ENCODE measurements around the gene LDLRAD2. TPM values are rescaled to one million over a fixed set of nuclear protein-coding genes. Genes with fewer than 3 reads are reported as not detected.

The LDLRAD2 gene
- total and polyA plus RNA-seq, 2 of the 8 experiments (the other 6 are each of a cell fraction or from before 2014, with no cell fraction given): 0.48 to 0.74 TPM

DNA sequence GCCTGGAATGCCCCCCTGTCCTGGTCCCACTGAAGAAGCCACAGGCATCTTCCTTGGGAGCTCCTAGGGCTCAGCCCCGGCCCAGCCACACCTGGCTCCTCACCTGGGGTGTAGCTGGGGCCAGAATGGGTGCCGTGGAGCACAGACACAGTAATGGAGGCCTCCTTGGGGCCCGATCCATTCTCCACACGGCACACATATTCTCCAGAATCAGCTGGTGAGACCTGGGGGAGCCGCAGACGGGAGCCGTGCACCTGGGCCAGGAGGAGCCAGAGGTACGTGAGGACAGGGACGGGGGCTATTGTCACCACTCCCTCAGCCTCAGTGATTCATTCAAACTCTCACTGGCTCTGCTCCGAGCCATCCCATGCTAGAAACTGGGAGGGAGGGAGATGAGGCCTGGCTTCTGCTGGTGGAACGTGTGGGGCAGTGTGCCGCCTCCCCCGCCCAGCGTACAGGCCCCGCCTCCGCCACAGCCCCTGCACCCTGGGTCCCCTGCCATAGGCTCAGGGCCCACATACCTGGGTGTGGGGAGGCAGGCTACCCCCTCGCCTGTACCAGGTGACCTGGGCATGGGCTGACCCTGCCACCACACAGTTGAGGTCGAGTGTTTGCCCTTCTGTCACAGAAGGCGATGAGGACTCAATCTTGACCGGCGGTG, 42.2 kb downstream of the LDLRAD2 start:
- DNase-seq (ENCODE audit: low read depth in 1 of 2, low spot score in 2 of 2) (no peak), FAIRE-seq (no peak)
- Histone ChIP-seq H3K14ac (ENCODE audit: insufficient read length) (no peak overlapping the region), H4K91ac (replicated peaks; ENCODE audit: insufficient read length, low read length) (no peak overlapping the region), H4K5ac (ENCODE audit: insufficient read length, low read depth, low read length) (no peak overlapping the region), H2BK15ac (ENCODE audit: low read length) (no peak overlapping the region), H3K4me3 (ENCODE audit: extremely low read depth in 1 of 4, insufficient read depth in 2 of 4, low read depth in 3 of 4, low read length in 4 of 4) (no peak overlapping the region), H2BK20ac (ENCODE audit: low read length) (no peak overlapping the region), H2AK5ac (ENCODE audit: low read depth, low read length) (no peak overlapping the region), H2BK12ac (ENCODE audit: low read depth, low read length) (no peak overlapping the region), H2BK120ac (replicated peaks; ENCODE audit: low read depth, low read length) (no peak overlapping the region), H3K27me3 (replicated peaks in 1 of 4; ENCODE audit: control insufficient read depth in 3 of 4, extremely low read depth in 1 of 4, insufficient read depth in 3 of 4, low read length in 3 of 4) (no peaks in the 10 kb centered on the region), H2BK5ac (ENCODE audit: low read depth, low read length) (no peak overlapping the region), H3K79me1 (ENCODE audit: low read depth, low read length) (no peaks in the 10 kb centered on the region), H3K4me2 (ENCODE audit: insufficient read depth in 1 of 2, low read depth in 2 of 2, low read length in 2 of 2) (no peak overlapping the region), H3K79me2 (ENCODE audit: control insufficient read depth in 1 of 2, insufficient read depth in 2 of 2, low read length in 2 of 2) (no peaks in the 10 kb centered on the region), H2AFZ (ENCODE audit: low read length) (no peak overlapping the region), H3K9ac (replicated peaks in 1 of 4; ENCODE audit: extremely low read depth in 1 of 4, low read depth in 3 of 4, low read length in 3 of 4) (no peak overlapping the region), H3K4ac (replicated peaks; ENCODE audit: insufficient read length, low read depth, low read length) (no peak overlapping the region), H4K8ac (ENCODE audit: extremely low read depth, insufficient read depth, low read length) (no peak overlapping the region), H3K9me3 (ENCODE audit: insufficient read depth in 2 of 2, low read depth in 1 of 2, low read length in 1 of 2) (no peaks in the 10 kb centered on the region), H3K23me2 (ENCODE audit: low read depth, low read length) (no peaks in the 10 kb centered on the region), H3K27ac (ENCODE audit: low read depth, low read length) (no peak overlapping the region), H3K4me1 (replicated peaks in 1 of 4; ENCODE audit: control insufficient read depth in 3 of 4, insufficient read depth in 4 of 4, low read length in 3 of 4) (no peaks in the 10 kb centered on the region), H3K36me3 (ENCODE audit: control insufficient read depth in 2 of 4, insufficient read depth in 4 of 4, low read length in 3 of 4) (peaks cover 17 to 54% (median 42%) of the 10 kb centered on the region in 4 experiments), H3K18ac (ENCODE audit: extremely low read depth, low read length) (no peak overlapping the region), H4K20me1 (replicated peaks in 1 of 2; ENCODE audit: control insufficient read depth in 1 of 2, insufficient read depth in 2 of 2, low read length in 2 of 2) (peaks cover 0 to 7% of the 10 kb centered on the region in 2 experiments), H3K56ac (replicated peaks; ENCODE audit: insufficient read length, low read depth, low read length) (no peak overlapping the region), H3K23ac (ENCODE audit: insufficient read length) (no peak overlapping the region)
- CTCF ChIA-PET (ENCODE audit: partially characterized antibody): interaction anchor here (0.9 to 1.3 kb wide), 4 partner anchors 12 to 31 kb away, joined by 3 to 6 read pairs (median 4); no protein-coding TSS in a partner anchor
- POLR2A ChIA-PET (ENCODE audit: partially characterized antibody): no interaction called here
- WGBS, 2 experiments (ENCODE audit: extremely low coverage in 1 of 2, insufficient coverage in 1 of 2, insufficient read length in 1 of 2, insufficient replicate concordance in 2 of 2, low coverage in 1 of 2, low lambda C conversion rate in 2 of 2, missing lambda C conversion rate in 1 of 2): 91% methylated on average over 15 of the region's 21 CpGs; no CpG with 5 or more reads in 1 of the 2 experiments
- TF ChIP-seq BCL11A (IDR thresholded peaks at IDR 0.05; ENCODE audit: low read depth in 2 of 2, low read length in 2 of 2) (no peak), POU5F1 (IDR thresholded peaks at IDR 0.05; ENCODE audit: low read depth, low read length) (no peak), RFX5 (IDR thresholded peaks at IDR 0.05; ENCODE audit: borderline replicate concordance, low read depth, low read length) (no peak), SIX5 (IDR thresholded peaks at IDR 0.05; ENCODE audit: low read depth, low read length) (no peak), CTBP2 (IDR thresholded peaks at IDR 0.05; ENCODE audit: borderline replicate concordance, insufficient read depth, insufficient read length, low read length) (no peak), NANOG (IDR thresholded peaks at IDR 0.05; ENCODE audit: insufficient read depth, low read depth, low read length, poor library complexity, severe bottlenecking) (no peak), MAFK (IDR thresholded peaks at IDR 0.05; ENCODE audit: low read depth, low read length) (no peak), CEBPB (IDR thresholded peaks at IDR 0.05; ENCODE audit: low read depth, low read length) (no peak), SAP30 (IDR thresholded peaks at IDR 0.05; ENCODE audit: insufficient read depth, insufficient replicate concordance, low read length) (no peak), CHD2 (IDR thresholded peaks at IDR 0.05; ENCODE audit: low read length) (no peak), CBX8 (IDR thresholded peaks at IDR 0.05; ENCODE audit: borderline replicate concordance, low read depth, low read length) (no peak), RBBP5 (IDR thresholded peaks at IDR 0.05; ENCODE audit: borderline replicate concordance, low read depth, low read length) (no peak)
- TF ChIP-seq, protein P1, sequence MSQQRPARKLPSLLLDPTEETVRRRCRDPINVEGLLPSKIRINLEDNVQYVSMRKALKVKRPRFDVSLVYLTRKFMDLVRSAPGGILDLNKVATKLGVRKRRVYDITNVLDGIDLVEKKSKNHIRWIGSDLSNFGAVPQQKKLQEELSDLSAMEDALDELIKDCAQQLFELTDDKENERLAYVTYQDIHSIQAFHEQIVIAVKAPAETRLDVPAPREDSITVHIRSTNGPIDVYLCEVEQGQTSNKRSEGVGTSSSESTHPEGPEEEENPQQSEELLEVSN (IDR thresholded peaks at IDR 0.05): no peak

Data from H1 (cell line).